HepG2 (cell line): ENCODE data around the gene FTSJ1. TPM values are rescaled to one million over a fixed set of nuclear protein-coding genes. Genes with fewer than 3 reads are reported as not detected.

Experiments
- ATAC-seq: fragments of 200-7000 bp; cut with Tn5 transposase; 3 replicates; pipeline ENCODE4 v1.9.1; 2020; ENCODE audit warnings: mild to moderate bottlenecking, moderate library complexity
- BruUV-seq: library from RNA; stranded (reverse); fragments of 400-500 nt; replicated peaks from 2 replicates; lab custom pipeline; 2021; lab: Mats Ljungman, UMichigan
- CTCF ChIA-PET: fragments of 300-600 bp; formaldehyde crosslinking; extraction: SDS; loops from one replicate; lab custom pipeline; 2021; ENCODE audit warnings: low total read pairs, inconsistent platforms, low intra/inter-chr PET ratio; lab: Yijun Ruan, JAX
- POLR2A ChIA-PET: fragments of 350-600 bp; sonication (Branson Sonifier 250); formaldehyde crosslinking; loops from one replicate; lab custom pipeline; 2020; ENCODE audit warnings: antibody characterized with exemption, inconsistent platforms; lab: Yijun Ruan, JAX
- DNase-seq: peaks from one replicate; pipeline ENCODE4 v3.0.0-alpha.2; 2015; ENCODE audit warnings: low spot score
- FAIRE-seq: peaks from 3 replicates; lab custom pipeline; 2011; peaks lifted over from hg19 to GRCh38; lab: Jason Lieb, UNC
- H2AFZ ChIP-seq: one replicate; pipeline ENCODE4 v1.6.1; 2011; ENCODE audit warnings: low read length, inconsistent platforms
- H3K27ac ChIP-seq: fragments of 300-600 bp; 3 replicates; pipeline ENCODE4 v1.8.0; 2011; ENCODE audit warnings: mixed run types, mild to moderate bottlenecking, mixed read lengths, low read length, inconsistent platforms; ENCODE audit not compliant: insufficient read depth; ENCODE audit errors: extremely low read length
- H3K27me3 ChIP-seq, 2 experiments: fragments of 200-600 bp in 1 of 2; 2 replicates in 1 of 2; 3 replicates in 1 of 2; pipeline versions ENCODE4 v1.6.0 to v1.8.0; 2011; ENCODE audit warnings: low read length in 2 of 2, mild to moderate bottlenecking in 2 of 2, moderate library complexity in 2 of 2, inconsistent platforms in 1 of 2; ENCODE audit not compliant: insufficient read depth in 2 of 2, control insufficient read depth in 1 of 2
- H3K36me3 ChIP-seq, 2 experiments: fragments of 200-600 bp in 1 of 2; replicated peaks in 1 of 2; 2 replicates in 1 of 2; 3 replicates in 1 of 2; pipeline versions ENCODE4 v1.5.1 to v1.8.0; 2011; ENCODE audit warnings: low read length in 2 of 2, inconsistent platforms in 1 of 2; ENCODE audit not compliant: insufficient read depth in 2 of 2, control insufficient read depth in 1 of 2
- H3K4me1 ChIP-seq: 2 replicates; pipeline ENCODE4 v1.5.1; 2012; ENCODE audit warnings: low read length, inconsistent platforms; ENCODE audit not compliant: insufficient read depth
- H3K4me2 ChIP-seq: 2 replicates; pipeline ENCODE4 v1.6.0; 2011; ENCODE audit warnings: low read depth, low read length, inconsistent platforms
- H3K4me3 ChIP-seq, 3 experiments: fragments of 200-600 bp in 1 of 3; sonication (generic), shearing (Covaris generic) in 1 of 3; replicated peaks in 1 of 3; 2 replicates each; pipeline ENCODE4 v1.5.1; 2011 to 2016; ENCODE audit warnings: low read length in 3 of 3, inconsistent platforms in 2 of 3, low read depth in 2 of 3, mild to moderate bottlenecking in 2 of 3, control low read depth in 1 of 3, mixed read lengths in 1 of 3; ENCODE audit not compliant: insufficient read depth in 1 of 3
- H3K79me2 ChIP-seq: one replicate; pipeline ENCODE4 v1.6.1; 2011; ENCODE audit warnings: low read length, inconsistent platforms; ENCODE audit not compliant: insufficient read depth
- H3K9ac ChIP-seq: 2 replicates; pipeline ENCODE4 v1.6.0; 2011; ENCODE audit warnings: mild to moderate bottlenecking, low read depth, low read length, inconsistent platforms; ENCODE audit not compliant: insufficient read depth
- H3K9me3 ChIP-seq: 2 replicates; pipeline ENCODE4 v1.5.1; 2012; ENCODE audit warnings: mild to moderate bottlenecking, low read length
- H4K20me1 ChIP-seq: 2 replicates; pipeline ENCODE4 v1.6.0; 2011; ENCODE audit warnings: inconsistent platforms, mild to moderate bottlenecking, low read length, moderate library complexity; ENCODE audit not compliant: insufficient read depth
- ELF3 ChIP-seq: IDR thresholded peaks from 2 replicates; pipeline ENCODE4 v1.6.1; 2016; ENCODE audit warnings: missing genetic modification reagents, missing compliant biosample characterization
- FLYWCH1 ChIP-seq: sonication (generic); formaldehyde crosslinking; IDR thresholded peaks from 2 replicates; pipeline ENCODE4 v1.8.1; 2023; ENCODE audit warnings: mild to moderate bottlenecking, missing genetic modification reagents
- FOSL1 ChIP-seq: sonication (generic); formaldehyde crosslinking; IDR thresholded peaks from 2 replicates; pipeline ENCODE4 v1.9.0; 2021; ENCODE audit warnings: missing genetic modification reagents, borderline replicate concordance
- HNRNPUL1 ChIP-seq: fragments of 200-400 bp; formaldehyde crosslinking; IDR thresholded peaks from 2 replicates; pipeline ENCODE4 v1.6.1; 2017; ENCODE audit warnings: low read depth, mild to moderate bottlenecking, low read length, moderate library complexity
- RFX5 ChIP-seq: IDR thresholded peaks from 2 replicates; pipeline ENCODE4 v1.6.1; 2011; ENCODE audit warnings: low read depth, low read length, improper control_type of control experiment
- ZBTB20 ChIP-seq: sonication (generic); formaldehyde crosslinking; IDR thresholded peaks from 2 replicates; pipeline ENCODE4 v1.8.1; 2023; ENCODE audit warnings: missing genetic modification reagents, low read depth, mild to moderate bottlenecking, borderline replicate concordance
- ZNF205 ChIP-seq: IDR thresholded peaks from 2 replicates; pipeline ENCODE4 v1.6.1; 2018; ENCODE audit warnings: missing biosample characterization, missing genetic modification reagents
- ZNF235 ChIP-seq: sonication (generic); formaldehyde crosslinking; IDR thresholded peaks from 2 replicates; pipeline ENCODE4 v1.8.1; 2023; ENCODE audit warnings: mild to moderate bottlenecking, missing genetic modification reagents, borderline replicate concordance
- ZNF264 ChIP-seq: sonication (generic); formaldehyde crosslinking; IDR thresholded peaks from 2 replicates; pipeline ENCODE4 v1.4.0; 2020; ENCODE audit warnings: missing genetic modification reagents
- ZNF800 ChIP-seq: sonication (generic); formaldehyde crosslinking; IDR thresholded peaks from 2 replicates; pipeline ENCODE4 v1.4.0; 2020; ENCODE audit warnings: missing genetic modification reagents
- WGBS: methylation state at CpG from one replicate; pipeline ENCODE4 v1.1.6; 2017; ENCODE audit warnings: low lambda C conversion rate; 5-methylcytosine and 5-hydroxymethylcytosine counted together
- in situ Hi-C: cut with HindIII; loops from 2 replicates; pipeline ENCODE4 v1.10.0; 2017; ENCODE audit warnings: low pct_unique_long_range_greater_than_20kb; ENCODE audit not compliant: extremely low pct_ligation_motif_present
- intact Hi-C: fragments of 100-400 bp; cut with micrococcal nuclease; formaldehyde crosslinking; loops from one replicate; pipeline ENCODE4 v1.10.0; 2022; ENCODE audit not compliant: unreplicated experiment
- polyA plus RNA-seq, 8 experiments: library from polyadenylated mRNA; depleted of rRNA in 3 of 8; stranded (reverse) in 7 of 8; unstranded in 1 of 8; fragments of >200 nt; fragmentation: Illumina TruSeq in 4 of 8; extraction: Trizol in 4 of 8; gene quantifications; 2 replicates each; pipeline versions ENCODE4 v1.2.1 to v1.2.3, GENCODE V29; 2011 to 2016; ENCODE audit warnings: low read depth in 4 of 8, missing spikeins in 1 of 8, mixed read lengths in 1 of 8; ENCODE audit not compliant: insufficient read depth in 1 of 8
- total RNA-seq, 5 experiments: library from RNA; depleted of rRNA; stranded (reverse); fragments of >200 nt; fragmentation: Illumina TruSeq; extraction: Trizol; gene quantifications; 2 replicates each; pipeline ENCODE4 v1.2.3, GENCODE V29; 2016; ENCODE audit warnings: low read depth in 1 of 5
- TF ChIP-seq, protein P1 (sequence below): sonication (generic); formaldehyde crosslinking; IDR thresholded peaks from 2 replicates; pipeline ENCODE4 v1.5.1; 2020; ENCODE audit warnings: missing genetic modification reagents, mild to moderate bottlenecking, borderline replicate concordance
- TF ChIP-seq, protein P2 (sequence below): sonication (generic); formaldehyde crosslinking; IDR thresholded peaks from 2 replicates; pipeline ENCODE4 v1.5.0; 2020; ENCODE audit warnings: mild to moderate bottlenecking, low read depth, missing genetic modification reagents, borderline replicate concordance

Gene FTSJ1
- total and polyA plus RNA-seq, 2 of the 13 experiments (the other 11 are each of a cell fraction or from before 2014, with no cell fraction given), result 30.3 to 37.9 TPM

DNA sequence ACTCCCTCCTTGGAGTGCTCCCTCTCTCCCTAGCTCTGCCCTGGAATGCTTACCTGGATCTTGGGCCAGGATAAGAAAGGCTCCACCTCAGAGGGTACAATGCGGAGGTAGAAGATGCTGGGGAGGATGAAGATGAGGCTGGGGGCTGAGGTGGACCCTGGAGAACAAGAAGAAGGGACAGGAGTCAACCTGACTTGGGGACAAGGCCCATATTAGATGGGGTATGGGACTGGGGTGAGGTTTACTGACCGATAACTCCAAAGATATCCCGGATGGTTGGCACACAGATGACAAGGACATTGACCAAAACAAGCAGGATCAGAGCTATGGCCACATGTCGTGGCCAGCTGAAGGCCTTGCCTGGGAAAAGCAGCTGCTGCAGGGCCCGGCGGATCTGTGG, 16.5 kb upstream of the FTSJ1 start (continued):
- TF ChIP-seq ZNF800 (CRISPR knock-in tag) (no peak), ZNF264 (CRISPR knock-in tag) (no peak), ZNF205 (CRISPR knock-in tag) (no peak), ZBTB20 (CRISPR knock-in tag) (no peak), ELF3 (CRISPR knock-in tag) (no peak)
- TF ChIP-seq, protein P1, sequence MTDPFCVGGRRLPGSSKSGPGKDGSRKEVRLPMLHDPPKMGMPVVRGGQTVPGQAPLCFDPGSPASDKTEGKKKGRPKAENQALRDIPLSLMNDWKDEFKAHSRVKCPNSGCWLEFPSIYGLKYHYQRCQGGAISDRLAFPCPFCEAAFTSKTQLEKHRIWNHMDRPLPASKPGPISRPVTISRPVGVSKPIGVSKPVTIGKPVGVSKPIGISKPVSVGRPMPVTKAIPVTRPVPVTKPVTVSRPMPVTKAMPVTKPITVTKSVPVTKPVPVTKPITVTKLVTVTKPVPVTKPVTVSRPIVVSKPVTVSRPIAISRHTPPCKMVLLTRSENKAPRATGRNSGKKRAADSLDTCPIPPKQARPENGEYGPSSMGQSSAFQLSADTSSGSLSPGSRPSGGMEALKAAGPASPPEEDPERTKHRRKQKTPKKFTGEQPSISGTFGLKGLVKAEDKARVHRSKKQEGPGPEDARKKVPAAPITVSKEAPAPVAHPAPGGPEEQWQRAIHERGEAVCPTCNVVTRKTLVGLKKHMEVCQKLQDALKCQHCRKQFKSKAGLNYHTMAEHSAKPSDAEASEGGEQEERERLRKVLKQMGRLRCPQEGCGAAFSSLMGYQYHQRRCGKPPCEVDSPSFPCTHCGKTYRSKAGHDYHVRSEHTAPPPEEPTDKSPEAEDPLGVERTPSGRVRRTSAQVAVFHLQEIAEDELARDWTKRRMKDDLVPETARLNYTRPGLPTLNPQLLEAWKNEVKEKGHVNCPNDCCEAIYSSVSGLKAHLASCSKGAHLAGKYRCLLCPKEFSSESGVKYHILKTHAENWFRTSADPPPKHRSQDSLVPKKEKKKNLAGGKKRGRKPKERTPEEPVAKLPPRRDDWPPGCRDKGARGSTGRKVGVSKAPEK (CRISPR knock-in tag), result no peak
- TF ChIP-seq, protein P2, sequence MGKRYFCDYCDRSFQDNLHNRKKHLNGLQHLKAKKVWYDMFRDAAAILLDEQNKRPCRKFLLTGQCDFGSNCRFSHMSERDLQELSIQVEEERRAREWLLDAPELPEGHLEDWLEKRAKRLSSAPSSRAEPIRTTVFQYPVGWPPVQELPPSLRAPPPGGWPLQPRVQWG (CRISPR knock-in tag), result no peak

- Histone ChIP-seq H3K79me2 (no peaks in the 10 kb centered on the region), H3K4me2 (no peak overlapping the region), H3K27ac (no peak overlapping the region), H3K4me3 (no peak overlapping the region), H3K9ac (no peak overlapping the region), H3K36me3 (peaks cover 1 to 13% of the 10 kb centered on the region in 2 experiments; a peak in 3 of 5 replicates), H3K4me1 (peaks cover 11% of the 10 kb centered on the region), H3K27me3 (no peaks in the 10 kb centered on the region), H4K20me1 (peaks cover 2% of the 10 kb centered on the region; the same call in 1 of the 2 replicates), H3K9me3 (no peaks in the 10 kb centered on the region), H2AFZ (no peak overlapping the region)
- no peak for TF ChIP-seq ZNF235
- no peak for TF ChIP-seq FLYWCH1 (CRISPR knock-in tag)
- no peak for TF ChIP-seq HNRNPUL1
- no peak for TF ChIP-seq FOSL1 (CRISPR knock-in tag)
- TF ChIP-seq RFX5, result no peak
- ChIA-PET POLR2A (interaction anchor here (1.1 kb wide), 1 partner anchor 11 kb away, joined by 3 read pairs; no protein-coding TSS in a partner anchor), CTCF (no interaction called here)
- FAIRE-seq, result no peak
- intact Hi-C loops (no loop called here), in situ Hi-C loops (no loop called here)
- no peak for ATAC-seq
- no TSS peak for BruUV-seq
- DNase-seq, result no peak
- 100% methylated on average over 3 of the region's 3 CpGs for WGBS
Measured at GRCh38 chrX:48460031-48460430, 16.0 kb upstream of the FTSJ1 start.
